ENCODE measurements around the gene CFB. TPM values are rescaled to one million over a fixed set of nuclear protein-coding genes. Genes with fewer than 3 reads are reported as not detected.
A peak's percentile ranks its signal among the peaks of the same experiment; 100 is the strongest.

The CFB gene
- 1,000 to 10,000 TPM; 2,016 to 3,272 TPM for total RNA-seq
- 1,000 to 10,000 TPM; 3,136 to 3,144 TPM for polyA plus RNA-seq

DNA sequence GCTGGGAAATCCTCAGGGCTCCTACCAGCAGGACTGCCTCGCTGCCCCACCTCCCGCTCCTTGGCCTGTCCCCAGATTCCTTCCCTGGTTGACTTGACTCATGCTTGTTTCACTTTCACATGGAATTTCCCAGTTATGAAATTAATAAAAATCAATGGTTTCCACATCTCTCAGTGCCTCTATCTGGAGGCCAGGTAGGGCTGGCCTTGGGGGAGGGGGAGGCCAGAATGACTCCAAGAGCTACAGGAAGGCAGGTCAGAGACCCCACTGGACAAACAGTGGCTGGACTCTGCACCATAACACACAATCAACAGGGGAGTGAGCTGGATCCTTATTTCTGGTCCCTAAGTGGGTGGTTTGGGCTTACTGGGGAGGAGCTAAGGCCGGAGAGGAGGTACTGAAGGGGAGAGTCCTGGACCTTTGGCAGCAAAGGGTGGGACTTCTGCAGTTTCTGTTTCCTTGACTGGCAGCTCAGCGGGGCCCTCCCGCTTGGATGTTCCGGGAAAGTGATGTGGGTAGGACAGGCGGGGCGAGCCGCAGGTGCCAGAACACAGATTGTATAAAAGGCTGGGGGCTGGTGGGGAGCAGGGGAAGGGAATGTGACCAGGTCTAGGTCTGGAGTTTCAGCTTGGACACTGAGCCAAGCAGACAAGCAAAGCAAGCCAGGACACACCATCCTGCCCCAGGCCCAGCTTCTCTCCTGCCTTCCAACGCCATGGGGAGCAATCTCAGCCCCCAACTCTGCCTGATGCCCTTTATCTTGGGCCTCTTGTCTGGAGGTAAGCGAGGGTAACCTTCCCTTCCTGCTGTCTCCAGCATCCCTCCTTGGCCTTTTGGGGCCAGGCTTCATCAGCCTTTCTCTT, at the start of gene CFB:
Gene CFB, plus strand, starts transcription at position 589 of the 863 bp plus-strand sequence. Its CDS starts 127 bp downstream, at position 716.
- 15% methylated on average over 11 of the region's 11 CpGs for WGBS

More for the DNA sequence above, at the start of gene CFB:
- peak within 1 kb of the TSS; percentile 80 to 96 for H3K9ac ChIP-seq (ENCODE audit: low read depth in 1 of 2, low read length in 2 of 2)
- no peaks in the 10 kb centered on the region for H3K27me3 ChIP-seq (ENCODE audit: control insufficient read depth in 4 of 4, insufficient read depth in 4 of 4, low read length in 3 of 4)
- H3K9me3 ChIP-seq (ENCODE audit: control insufficient read depth in 4 of 4, low read length in 3 of 4) = no peaks in the 10 kb centered on the region
- H3K4me3 ChIP-seq (ENCODE audit: low read depth in 1 of 3, low read length in 3 of 3) = peak within 1 kb of the TSS; percentile 64 to 97 (median 81)
- peaks cover 2 to 52% (median 36%) of the 10 kb centered on the region in 4 donors for H3K36me3 ChIP-seq (ENCODE audit: control insufficient read depth in 4 of 4, insufficient read depth in 3 of 4, low read depth in 1 of 4, low read length in 3 of 4)
- DNase-seq (ENCODE audit: low spot score) = peak; percentile 68
- H3K4me1 ChIP-seq (ENCODE audit: control insufficient read depth in 4 of 4, insufficient read depth in 4 of 4, low read length in 3 of 4) = peaks cover 7 to 59% (median 34%) of the 10 kb centered on the region in 4 donors
- peak within 1 kb of the TSS; percentile 78 to 93 for H3K27ac ChIP-seq (ENCODE audit: low read depth in 1 of 2, low read length in 2 of 2)
- TF ChIP-seq RXRA (IDR thresholded peaks at IDR 0.05) (peak; percentile 99), FOXA1 (IDR thresholded peaks at IDR 0.05) (peak; percentile 94), HNF4A (conservative IDR thresholded peaks at IDR 0.05) (peak; percentile 99), REST (IDR thresholded peaks at IDR 0.05) (peak; percentile 90), HNF4G (IDR thresholded peaks at IDR 0.05) (peak; percentile 99), GABPA (IDR thresholded peaks at IDR 0.05 in 1 of 2, conservative IDR thresholded peaks at IDR 0.05 in 1 of 2) (peak; percentile 34 to 82), ZBTB33 (IDR thresholded peaks at IDR 0.05) (peak; percentile 94), JUND (IDR thresholded peaks at IDR 0.05) (peak; percentile 89 to 90), EGR1 (IDR thresholded peaks at IDR 0.05; ENCODE audit: low read depth in 2 of 2) (peak; percentile 79 to 87), RAD21 (IDR thresholded peaks at IDR 0.05) (peak; percentile 55 to 68), FOXA2 (IDR thresholded peaks at IDR 0.05) (peak; percentile 90), SP1 (IDR thresholded peaks at IDR 0.05) (peak; percentile 100), NR2F2 (IDR thresholded peaks at IDR 0.05) (peak; percentile 89), TAF1 (conservative IDR thresholded peaks at IDR 0.05) (peak; percentile 94), YY1 (IDR thresholded peaks at IDR 0.05) (peak; percentile 84), MAX (IDR thresholded peaks at IDR 0.05) (peak; percentile 94)
- TF ChIP-seq, protein P1, sequence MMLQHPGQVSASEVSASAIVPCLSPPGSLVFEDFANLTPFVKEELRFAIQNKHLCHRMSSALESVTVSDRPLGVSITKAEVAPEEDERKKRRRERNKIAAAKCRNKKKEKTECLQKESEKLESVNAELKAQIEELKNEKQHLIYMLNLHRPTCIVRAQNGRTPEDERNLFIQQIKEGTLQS (IDR thresholded peaks at IDR 0.05) = peak; percentile 82
- TF ChIP-seq, protein P2, sequence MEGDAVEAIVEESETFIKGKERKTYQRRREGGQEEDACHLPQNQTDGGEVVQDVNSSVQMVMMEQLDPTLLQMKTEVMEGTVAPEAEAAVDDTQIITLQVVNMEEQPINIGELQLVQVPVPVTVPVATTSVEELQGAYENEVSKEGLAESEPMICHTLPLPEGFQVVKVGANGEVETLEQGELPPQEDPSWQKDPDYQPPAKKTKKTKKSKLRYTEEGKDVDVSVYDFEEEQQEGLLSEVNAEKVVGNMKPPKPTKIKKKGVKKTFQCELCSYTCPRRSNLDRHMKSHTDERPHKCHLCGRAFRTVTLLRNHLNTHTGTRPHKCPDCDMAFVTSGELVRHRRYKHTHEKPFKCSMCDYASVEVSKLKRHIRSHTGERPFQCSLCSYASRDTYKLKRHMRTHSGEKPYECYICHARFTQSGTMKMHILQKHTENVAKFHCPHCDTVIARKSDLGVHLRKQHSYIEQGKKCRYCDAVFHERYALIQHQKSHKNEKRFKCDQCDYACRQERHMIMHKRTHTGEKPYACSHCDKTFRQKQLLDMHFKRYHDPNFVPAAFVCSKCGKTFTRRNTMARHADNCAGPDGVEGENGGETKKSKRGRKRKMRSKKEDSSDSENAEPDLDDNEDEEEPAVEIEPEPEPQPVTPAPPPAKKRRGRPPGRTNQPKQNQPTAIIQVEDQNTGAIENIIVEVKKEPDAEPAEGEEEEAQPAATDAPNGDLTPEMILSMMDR (IDR thresholded peaks at IDR 0.05; ENCODE audit: low read depth, low read length, missing input control) = no peak
